ENCODE data around the gene FAM193B. TPM values are rescaled to one million over a fixed set of nuclear protein-coding genes. Genes with fewer than 3 reads are reported as not detected.

FAM193B gene
- total RNA-seq, 1 donor from 2014 or later, result 165 TPM

GRCh38 chr5:177494346-177495195 lies 59.8 kb downstream of the FAM193B start:
- peaks cover 10% of the 10 kb centered on the region for H3K36me3 Mint-ChIP-seq (ENCODE audit: insufficient read depth)
- peaks cover 14% of the 10 kb centered on the region for H3K4me1 Mint-ChIP-seq (ENCODE audit: low read depth)
- TF ChIP-seq, protein P1, sequence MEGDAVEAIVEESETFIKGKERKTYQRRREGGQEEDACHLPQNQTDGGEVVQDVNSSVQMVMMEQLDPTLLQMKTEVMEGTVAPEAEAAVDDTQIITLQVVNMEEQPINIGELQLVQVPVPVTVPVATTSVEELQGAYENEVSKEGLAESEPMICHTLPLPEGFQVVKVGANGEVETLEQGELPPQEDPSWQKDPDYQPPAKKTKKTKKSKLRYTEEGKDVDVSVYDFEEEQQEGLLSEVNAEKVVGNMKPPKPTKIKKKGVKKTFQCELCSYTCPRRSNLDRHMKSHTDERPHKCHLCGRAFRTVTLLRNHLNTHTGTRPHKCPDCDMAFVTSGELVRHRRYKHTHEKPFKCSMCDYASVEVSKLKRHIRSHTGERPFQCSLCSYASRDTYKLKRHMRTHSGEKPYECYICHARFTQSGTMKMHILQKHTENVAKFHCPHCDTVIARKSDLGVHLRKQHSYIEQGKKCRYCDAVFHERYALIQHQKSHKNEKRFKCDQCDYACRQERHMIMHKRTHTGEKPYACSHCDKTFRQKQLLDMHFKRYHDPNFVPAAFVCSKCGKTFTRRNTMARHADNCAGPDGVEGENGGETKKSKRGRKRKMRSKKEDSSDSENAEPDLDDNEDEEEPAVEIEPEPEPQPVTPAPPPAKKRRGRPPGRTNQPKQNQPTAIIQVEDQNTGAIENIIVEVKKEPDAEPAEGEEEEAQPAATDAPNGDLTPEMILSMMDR (IDR thresholded peaks at IDR 0.05; ENCODE audit: unreplicated experiment), result peak; percentile 18
- H3K4me3 Mint-ChIP-seq (ENCODE audit: low read depth), result no peak overlapping the region
- H3K9me3 Mint-ChIP-seq (ENCODE audit: low read depth), result no peaks in the 10 kb centered on the region
- no peak for DNase-seq (ENCODE audit: low spot score, unreplicated experiment)
- H3K27me3 Mint-ChIP-seq, result peaks cover 18% of the 10 kb centered on the region
- H3K27ac Mint-ChIP-seq, result no peak overlapping the region

GRCh38 chr5:177493795-177494345 lies 60.5 kb downstream of the FAM193B start:
- TF ChIP-seq, protein P1 (IDR thresholded peaks at IDR 0.05; ENCODE audit: unreplicated experiment), result no peak
- H3K27ac Mint-ChIP-seq, result no peak overlapping the region
- no peak overlapping the region for H3K4me3 Mint-ChIP-seq (ENCODE audit: low read depth)
- DNase-seq (ENCODE audit: low spot score, unreplicated experiment), result no peak
- H3K4me1 Mint-ChIP-seq (ENCODE audit: low read depth), result peaks cover 14% of the 10 kb centered on the region
- H3K27me3 Mint-ChIP-seq, result peaks cover 12% of the 10 kb centered on the region
- H3K9me3 Mint-ChIP-seq (ENCODE audit: low read depth), result no peaks in the 10 kb centered on the region
- peaks cover 10% of the 10 kb centered on the region for H3K36me3 Mint-ChIP-seq (ENCODE audit: insufficient read depth)

- Mint-ChIP-seq H3K36me3 (ENCODE audit: insufficient read depth) (peaks cover 15% of the 10 kb centered on the region), H3K4me1 (ENCODE audit: low read depth) (peaks cover 8% of the 10 kb centered on the region), H3K4me3 (ENCODE audit: low read depth) (no peak overlapping the region), H3K27me3 (peaks cover 2% of the 10 kb centered on the region), H3K27ac (peak overlapping the region; percentile 41), H3K9me3 (ENCODE audit: low read depth) (no peaks in the 10 kb centered on the region)
- no peak for DNase-seq (ENCODE audit: low spot score, unreplicated experiment)
- TF ChIP-seq, protein P1 (IDR thresholded peaks at IDR 0.05; ENCODE audit: unreplicated experiment), result no peak
Measured at GRCh38 chr5:177492841-177493240, 61.5 kb downstream of the FAM193B start.

- Mint-ChIP-seq H3K36me3 (ENCODE audit: insufficient read depth) (peaks cover 16% of the 10 kb centered on the region), H3K9me3 (ENCODE audit: low read depth) (no peaks in the 10 kb centered on the region), H3K27ac (peak overlapping the region; percentile 41), H3K4me3 (ENCODE audit: low read depth) (no peak overlapping the region), H3K4me1 (ENCODE audit: low read depth) (peaks cover 7% of the 10 kb centered on the region), H3K27me3 (no peaks in the 10 kb centered on the region)
- no peak for DNase-seq (ENCODE audit: low spot score, unreplicated experiment)
- TF ChIP-seq, protein P1 (IDR thresholded peaks at IDR 0.05; ENCODE audit: unreplicated experiment), result no peak
Measured at GRCh38 chr5:177491983-177492746, 62.2 kb downstream of the FAM193B start.

DNA sequence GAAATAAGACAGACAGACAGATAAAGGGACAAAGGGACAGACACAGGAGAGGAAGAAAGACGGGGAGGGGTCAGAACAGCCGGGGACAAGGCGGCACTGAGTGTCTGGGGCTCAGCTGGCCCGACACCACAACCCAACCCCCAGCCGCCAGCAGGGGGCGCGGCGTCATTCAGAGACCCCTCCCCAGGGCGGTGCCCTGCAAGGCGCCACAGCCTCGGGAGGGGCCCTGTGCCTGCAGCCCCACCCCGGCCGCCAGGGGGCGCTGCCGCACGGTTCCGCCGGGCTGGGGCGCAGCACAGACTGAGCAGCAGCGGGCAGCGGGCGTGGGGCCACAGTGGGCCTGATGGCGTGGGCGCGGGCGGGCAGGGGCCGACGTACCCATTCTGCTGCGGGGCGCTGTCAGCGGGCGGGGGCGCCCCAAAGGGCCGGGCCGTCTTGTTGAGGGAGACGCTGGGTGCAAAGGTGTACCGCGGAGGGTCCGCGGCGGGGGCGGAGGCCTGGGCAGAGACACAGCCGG lies 62.9 kb downstream of the FAM193B start:
- no peaks in the 10 kb centered on the region for H3K9me3 Mint-ChIP-seq (ENCODE audit: low read depth)
- H3K27ac Mint-ChIP-seq, result no peak overlapping the region
- peak; percentile 60 for DNase-seq (ENCODE audit: low spot score, unreplicated experiment)
- H3K36me3 Mint-ChIP-seq (ENCODE audit: insufficient read depth), result peaks cover 18% of the 10 kb centered on the region
- peaks cover 7% of the 10 kb centered on the region for H3K4me1 Mint-ChIP-seq (ENCODE audit: low read depth)
- TF ChIP-seq, protein P1 (IDR thresholded peaks at IDR 0.05; ENCODE audit: unreplicated experiment), result peak; percentile 73
- H3K4me3 Mint-ChIP-seq (ENCODE audit: low read depth), result no peak overlapping the region
- H3K27me3 Mint-ChIP-seq, result no peaks in the 10 kb centered on the region
